Activated CD8-positive, alpha-beta memory T cell treated with anti-CD3 and anti-CD28 coated beads, Interleukin-2, amount 50 U/mL, for 1 hour (primary cell): Measurements from ENCODE around the gene KAZN.

ENCODE experiments used
- DNase-seq: peaks from one replicate; pipeline ENCODE4 v3.0.0-alpha.2; 2020; ENCODE audit errors: extremely low read depth

KAZN gene

GRCh38 chr1:14647777-14648176 is 49.3 kb downstream of the KAZN start:
- DNase-seq, result no peak

GRCh38 chr1:14648391-14648790 is 49.9 kb downstream of the KAZN start:
- DNase-seq, result no peak

- DNase-seq, result no peak
Measured at GRCh38 chr1:14648896-14649855, 50.7 kb downstream of the KAZN start.

GRCh38 chr1:14649976-14650375 is 51.5 kb downstream of the KAZN start:
- DNase-seq, result no peak

- no peak for DNase-seq
Measured at GRCh38 chr1:14650951-14651350, 52.5 kb downstream of the KAZN start.

- no peak for DNase-seq
Measured at GRCh38 chr1:14652840-14653239, 54.4 kb downstream of the KAZN start.

GRCh38 chr1:14653461-14653960 is 55.0 kb downstream of the KAZN start:
- no peak for DNase-seq

GRCh38 chr1:14654554-14654953 is 56.1 kb downstream of the KAZN start:
- no peak for DNase-seq

GRCh38 chr1:14655385-14655784 is 56.9 kb downstream of the KAZN start:
- DNase-seq, result no peak

GRCh38 chr1:14656384-14656937 is 58.0 kb downstream of the KAZN start:
- no peak for DNase-seq

GRCh38 chr1:14658642-14659041 is 60.2 kb downstream of the KAZN start:
- no peak for DNase-seq

GRCh38 chr1:14659913-14660312 is 61.4 kb downstream of the KAZN start:
- no peak for DNase-seq

- no peak for DNase-seq
Measured at GRCh38 chr1:14660801-14661200, 62.3 kb downstream of the KAZN start.

- DNase-seq, result no peak
Measured at GRCh38 chr1:14661222-14661621, 62.7 kb downstream of the KAZN start.

- DNase-seq, result no peak
Measured at GRCh38 chr1:14662116-14662515, 63.6 kb downstream of the KAZN start.

GRCh38 chr1:14663773-14664172 is 65.3 kb downstream of the KAZN start:
- no peak for DNase-seq

- no peak for DNase-seq
Measured at GRCh38 chr1:14666373-14666772, 67.9 kb downstream of the KAZN start.

- DNase-seq, result no peak
Measured at GRCh38 chr1:14666962-14667650, 68.6 kb downstream of the KAZN start.

GRCh38 chr1:14667651-14667984 is 69.1 kb downstream of the KAZN start:
- DNase-seq, result no peak

GRCh38 chr1:14668538-14668937 is 70.1 kb downstream of the KAZN start:
- DNase-seq, result no peak

GRCh38 chr1:14672005-14672404 is 73.5 kb downstream of the KAZN start:
- DNase-seq, result no peak

- no peak for DNase-seq
Measured at GRCh38 chr1:14674030-14674429, 75.5 kb downstream of the KAZN start.

- DNase-seq, result no peak
Measured at GRCh38 chr1:14676400-14676799, 77.9 kb downstream of the KAZN start.
